ENCODE measurements around the gene GADD45A. TPM values are rescaled to one million over a fixed set of nuclear protein-coding genes. Genes with fewer than 3 reads are reported as not detected.

The GADD45A gene
- total RNA-seq, 1 donor from 2014 or later, result 162 TPM

DNA sequence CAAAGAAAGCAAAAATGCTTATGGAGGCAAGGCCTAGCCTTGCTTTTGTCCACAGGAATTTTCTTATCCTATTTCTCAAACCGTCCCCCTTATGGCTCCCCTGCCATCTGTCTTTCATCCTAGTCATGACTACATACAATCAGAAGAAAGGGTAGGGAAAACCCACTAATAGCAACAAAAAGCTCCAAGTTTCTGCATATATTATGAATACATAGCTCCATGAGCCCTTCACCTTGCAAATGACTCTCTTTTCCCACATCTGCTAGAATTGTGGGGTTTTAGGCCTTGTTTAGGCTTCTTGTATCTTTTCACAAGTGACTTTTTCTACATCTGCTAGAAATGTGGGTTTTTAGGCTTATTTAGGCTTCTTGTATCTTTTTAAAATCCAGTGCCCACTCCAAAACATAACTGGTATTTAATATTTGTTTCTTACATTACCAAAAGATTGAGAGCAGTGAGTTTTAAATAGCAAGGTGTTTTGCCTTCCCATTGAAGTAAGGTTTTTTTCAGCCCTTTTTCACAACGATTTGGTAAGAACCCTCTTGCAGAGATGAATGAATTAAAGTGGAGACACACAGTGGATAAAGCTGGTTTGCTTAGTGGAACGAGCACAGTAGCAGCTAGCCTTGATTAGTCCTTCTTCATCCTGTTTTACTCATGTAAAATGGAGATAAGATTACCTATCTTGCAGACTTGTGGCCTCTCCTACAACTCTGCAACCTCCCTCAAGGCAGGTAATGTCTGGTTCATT lies 4.4 kb downstream of the GADD45A start:
- Histone ChIP-seq H3K9ac (ENCODE audit: low read length) (peak overlapping the region; percentile 98), H3K9me3 (ENCODE audit: insufficient read depth, low read depth, low read length) (no peaks in the 10 kb centered on the region), H2AFZ (ENCODE audit: low read depth, low read length) (no peak overlapping the region), H3K79me2 (ENCODE audit: insufficient read depth, low read length) (peaks cover 37% of the 10 kb centered on the region), H3K4me3 (ENCODE audit: insufficient read depth, low read depth, low read length) (no peak overlapping the region), H3K4me2 (ENCODE audit: low read length) (peak overlapping the region; percentile 89), H3K27ac (ENCODE audit: low read depth, low read length) (peak overlapping the region; percentile 98), H3K36me3 (ENCODE audit: insufficient read depth, low read length) (peaks cover 25% of the 10 kb centered on the region), H3K27me3 (ENCODE audit: insufficient read depth, low read length) (no peaks in the 10 kb centered on the region), H4K20me1 (ENCODE audit: insufficient read depth, low read length) (peaks cover 43% of the 10 kb centered on the region), H3K4me1 (ENCODE audit: insufficient read depth, low read length) (peaks cover 12% of the 10 kb centered on the region)
- Mint-ChIP-seq H3K4me1 (ENCODE audit: low read depth, unreplicated experiment) (peaks cover 16% of the 10 kb centered on the region), H3K9me3 (ENCODE audit: unreplicated experiment) (no peaks in the 10 kb centered on the region), H3K27me3 (ENCODE audit: low read depth, unreplicated experiment) (no peaks in the 10 kb centered on the region), H3K4me3 (ENCODE audit: unreplicated experiment) (peak overlapping the region; percentile 75), H3K27ac (ENCODE audit: unreplicated experiment) (peak overlapping the region; percentile 91), H3K36me3 (ENCODE audit: low read depth, unreplicated experiment) (peaks cover 19% of the 10 kb centered on the region)
- TF ChIP-seq EZH2 (IDR thresholded peaks at IDR 0.05; ENCODE audit: insufficient read depth, low read length) (no peak), CTCF (IDR thresholded peaks at IDR 0.05; ENCODE audit: insufficient read depth, low read depth, low read length) (no peak)
- FAIRE-seq (no peak), DNase-seq (ENCODE audit: low read depth) (no peak)

- H3K79me2 ChIP-seq (ENCODE audit: insufficient read depth, low read length), result peaks cover 37% of the 10 kb centered on the region
- Mint-ChIP-seq H3K27me3 (ENCODE audit: low read depth, unreplicated experiment) (no peaks in the 10 kb centered on the region), H3K4me3 (ENCODE audit: unreplicated experiment) (no peak overlapping the region), H3K9me3 (ENCODE audit: unreplicated experiment) (no peaks in the 10 kb centered on the region), H3K27ac (ENCODE audit: unreplicated experiment) (no peak overlapping the region), H3K4me1 (ENCODE audit: low read depth, unreplicated experiment) (peaks cover 13% of the 10 kb centered on the region), H3K36me3 (ENCODE audit: low read depth, unreplicated experiment) (peaks cover 19% of the 10 kb centered on the region)
- H3K4me3 ChIP-seq (ENCODE audit: insufficient read depth, low read depth, low read length), result no peak overlapping the region
- no peak overlapping the region for H3K4me2 ChIP-seq (ENCODE audit: low read length)
- no peaks in the 10 kb centered on the region for H3K27me3 ChIP-seq (ENCODE audit: insufficient read depth, low read length)
- FAIRE-seq (no peak), DNase-seq (ENCODE audit: low read depth) (no peak)
- H3K27ac ChIP-seq (ENCODE audit: low read depth, low read length), result no peak overlapping the region
- TF ChIP-seq CTCF (IDR thresholded peaks at IDR 0.05; ENCODE audit: insufficient read depth, low read depth, low read length), result no peak
- TF ChIP-seq EZH2 (IDR thresholded peaks at IDR 0.05; ENCODE audit: insufficient read depth, low read length), result no peak
- no peak overlapping the region for H3K9ac ChIP-seq (ENCODE audit: low read length)
- peaks cover 9% of the 10 kb centered on the region for H3K4me1 ChIP-seq (ENCODE audit: insufficient read depth, low read length)
- peaks cover 25% of the 10 kb centered on the region for H3K36me3 ChIP-seq (ENCODE audit: insufficient read depth, low read length)
- no peak overlapping the region for H2AFZ ChIP-seq (ENCODE audit: low read depth, low read length)
- peaks cover 43% of the 10 kb centered on the region for H4K20me1 ChIP-seq (ENCODE audit: insufficient read depth, low read length)
- H3K9me3 ChIP-seq (ENCODE audit: insufficient read depth, low read depth, low read length), result no peaks in the 10 kb centered on the region
Observed at GRCh38 chr1:67690018-67690363, 5.0 kb downstream of the GADD45A start.

GRCh38 chr1:67690411-67690810 lies 5.4 kb downstream of the GADD45A start:
- DNase-seq (ENCODE audit: low read depth), result no peak
- H2AFZ ChIP-seq (ENCODE audit: low read depth, low read length), result no peak overlapping the region
- FAIRE-seq, result no peak
- Mint-ChIP-seq H3K27ac (ENCODE audit: unreplicated experiment) (no peak overlapping the region), H3K9me3 (ENCODE audit: unreplicated experiment) (no peaks in the 10 kb centered on the region), H3K36me3 (ENCODE audit: low read depth, unreplicated experiment) (peaks cover 19% of the 10 kb centered on the region), H3K4me1 (ENCODE audit: low read depth, unreplicated experiment) (peaks cover 13% of the 10 kb centered on the region), H3K4me3 (ENCODE audit: unreplicated experiment) (peak overlapping the region; percentile 20), H3K27me3 (ENCODE audit: low read depth, unreplicated experiment) (no peaks in the 10 kb centered on the region)
- no peak overlapping the region for H3K4me3 ChIP-seq (ENCODE audit: insufficient read depth, low read depth, low read length)
- no peak overlapping the region for H3K27ac ChIP-seq (ENCODE audit: low read depth, low read length)
- H3K9me3 ChIP-seq (ENCODE audit: insufficient read depth, low read depth, low read length), result no peaks in the 10 kb centered on the region
- H3K9ac ChIP-seq (ENCODE audit: low read length), result no peak overlapping the region
- peaks cover 34% of the 10 kb centered on the region for H3K79me2 ChIP-seq (ENCODE audit: insufficient read depth, low read length)
- no peak overlapping the region for H3K4me2 ChIP-seq (ENCODE audit: low read length)
- TF ChIP-seq CTCF (IDR thresholded peaks at IDR 0.05; ENCODE audit: insufficient read depth, low read depth, low read length), result no peak
- no peak for TF ChIP-seq EZH2 (IDR thresholded peaks at IDR 0.05; ENCODE audit: insufficient read depth, low read length)
- H3K4me1 ChIP-seq (ENCODE audit: insufficient read depth, low read length), result peaks cover 9% of the 10 kb centered on the region
- peaks cover 42% of the 10 kb centered on the region for H4K20me1 ChIP-seq (ENCODE audit: insufficient read depth, low read length)
- no peaks in the 10 kb centered on the region for H3K27me3 ChIP-seq (ENCODE audit: insufficient read depth, low read length)
- H3K36me3 ChIP-seq (ENCODE audit: insufficient read depth, low read length), result peaks cover 25% of the 10 kb centered on the region
